HG03139 (cell line): Measurements from ENCODE around the gene RSAD1.
A peak's percentile ranks its signal among the peaks of the same experiment; 100 is the strongest.

ENCODE experiments used
- ATAC-seq: cut with Tn5 transposase; IDR thresholded peaks from one replicate; pipeline ENCODE4 v1.9.1; 2021; ENCODE audit not compliant: unreplicated experiment

The RSAD1 gene

GRCh38 chr17:50478391-50479381, at the start of gene RSAD1:
RSAD1 (plus strand) TSS chr17:50478860; CDS start chr17:50478885, 25 bp downstream.
- ATAC-seq, result peak; percentile 83

- no peak for ATAC-seq
These were observed 48.9 kb upstream of the RSAD1 start for GRCh38 chr17:50429793-50430192.

GRCh38 chr17:50430821-50431618, 47.6 kb upstream of the RSAD1 start:
- no peak for ATAC-seq

GRCh38 chr17:50432125-50432762, 46.4 kb upstream of the RSAD1 start:
- ATAC-seq, result no peak

- ATAC-seq, result no peak
These were observed 41.3 kb upstream of the RSAD1 start for GRCh38 chr17:50437409-50437808.

GRCh38 chr17:50439008-50439407, 39.7 kb upstream of the RSAD1 start:
- no peak for ATAC-seq

GRCh38 chr17:50440172-50440837, 38.4 kb upstream of the RSAD1 start:
- no peak for ATAC-seq

- no peak for ATAC-seq
These were observed 37.5 kb upstream of the RSAD1 start for GRCh38 chr17:50440838-50441829.

- no peak for ATAC-seq
These were observed 35.1 kb upstream of the RSAD1 start for GRCh38 chr17:50443505-50443974.

GRCh38 chr17:50444841-50445715, 33.6 kb upstream of the RSAD1 start:
- no peak for ATAC-seq

GRCh38 chr17:50445730-50446325, 32.8 kb upstream of the RSAD1 start:
- no peak for ATAC-seq

- ATAC-seq, result no peak
These were observed 30.6 kb upstream of the RSAD1 start for GRCh38 chr17:50447870-50448595.

- ATAC-seq, result no peak
These were observed 30.0 kb upstream of the RSAD1 start for GRCh38 chr17:50448643-50449042.

- ATAC-seq, result no peak
These were observed 26.6 kb upstream of the RSAD1 start for GRCh38 chr17:50451943-50452629.

GRCh38 chr17:50452630-50453300, 25.9 kb upstream of the RSAD1 start:
- no peak for ATAC-seq

- no peak for ATAC-seq
These were observed 24.8 kb upstream of the RSAD1 start for GRCh38 chr17:50453901-50454300.
